HPDE6-E6E7 (cell line): ENCODE measurements around the gene MEGF6.

Experiments used
- DNase-seq: peaks from one replicate; pipeline ENCODE4 v3.0.0; 2011; ENCODE audit warnings: missing footprints; ENCODE audit errors: extremely low spot score

MEGF6 gene

DNA sequence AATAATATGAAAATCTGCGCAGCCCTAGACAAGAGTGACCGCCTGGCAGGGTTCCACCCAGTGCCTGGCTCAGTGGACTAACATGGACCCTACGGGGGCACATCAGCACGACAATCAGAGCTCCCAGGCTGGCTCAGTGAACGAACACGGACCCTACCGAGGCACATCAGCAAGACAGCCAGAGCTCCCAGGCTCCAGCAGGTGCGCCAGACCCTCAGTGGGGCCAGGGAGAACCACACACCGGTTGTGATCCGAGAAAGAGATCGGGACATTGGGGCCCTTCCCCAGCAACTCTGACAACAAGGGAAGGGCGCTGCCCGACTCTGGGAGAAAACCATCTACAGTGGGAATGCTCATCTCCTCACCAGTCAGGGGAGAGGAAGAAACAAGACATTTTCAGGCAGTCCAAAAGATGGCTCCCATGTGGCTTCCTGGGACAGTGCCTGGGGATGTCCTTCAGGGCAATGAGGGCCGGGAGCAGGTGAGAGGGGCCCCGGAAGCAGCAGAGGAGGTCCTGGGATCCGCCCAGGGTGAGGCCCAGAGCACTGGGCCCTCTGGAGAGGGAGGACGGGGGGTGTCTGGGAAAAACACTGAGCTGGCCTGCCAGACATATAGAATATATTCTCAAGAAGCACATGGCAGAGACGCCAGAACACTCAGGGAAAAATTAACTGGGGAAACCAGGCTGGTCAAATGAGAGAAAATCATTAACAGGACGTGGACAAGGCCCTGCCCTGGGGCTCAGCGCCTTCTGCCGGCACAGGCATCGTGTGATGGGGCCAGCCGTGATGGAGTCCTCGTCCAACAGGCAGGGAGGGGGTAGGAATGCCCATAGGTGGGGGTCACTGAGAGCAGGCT is 152.0 kb downstream of the MEGF6 start:
- DNase-seq = no peak

DNA sequence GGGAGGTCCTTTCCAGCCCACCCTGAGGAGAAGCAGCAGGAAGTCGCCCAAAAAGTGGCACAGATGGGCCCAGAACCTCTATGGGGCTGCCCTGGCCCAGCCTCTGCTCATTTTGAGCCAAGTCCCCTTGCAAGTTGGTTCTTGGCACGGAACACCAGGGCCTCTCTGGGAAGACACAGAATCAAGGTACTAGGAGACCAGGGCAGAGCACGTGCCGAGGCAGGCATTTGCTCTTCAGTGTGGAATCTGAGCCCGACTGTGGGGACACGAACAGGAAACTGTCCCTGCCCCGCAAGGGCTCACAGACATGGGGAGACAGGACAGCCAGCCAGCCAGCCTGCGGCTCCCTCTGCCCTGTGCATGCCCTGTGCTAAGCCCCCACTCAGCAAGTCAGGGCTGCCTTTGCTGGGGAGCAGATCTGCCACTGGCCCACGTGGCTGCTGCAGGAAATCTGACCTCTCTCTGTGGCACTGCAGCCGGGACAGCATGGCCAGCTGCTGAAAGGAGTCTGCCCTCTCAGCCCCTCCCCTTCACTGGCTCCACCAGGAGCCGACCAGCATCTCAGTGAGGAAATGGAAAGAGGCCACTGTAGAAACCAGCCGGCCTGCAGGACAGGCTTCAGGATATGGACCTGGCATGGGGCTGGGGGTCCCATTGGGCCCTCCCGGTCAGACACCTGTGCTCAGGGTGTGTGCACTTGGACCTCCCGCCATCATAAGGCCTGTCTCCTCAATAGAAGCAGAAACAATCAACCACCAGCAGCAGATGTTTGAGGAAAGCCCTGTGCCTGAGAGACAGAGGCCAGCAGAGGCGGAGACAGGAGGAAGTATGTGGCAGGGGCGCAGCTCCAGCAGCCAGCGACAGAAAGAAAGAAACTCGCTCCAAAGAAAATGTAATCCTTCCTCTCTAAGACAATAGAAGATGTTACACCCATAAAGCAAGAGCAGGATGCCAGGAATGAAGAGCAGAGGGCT is 153.1 kb downstream of the MEGF6 start:
- no peak for DNase-seq

DNA sequence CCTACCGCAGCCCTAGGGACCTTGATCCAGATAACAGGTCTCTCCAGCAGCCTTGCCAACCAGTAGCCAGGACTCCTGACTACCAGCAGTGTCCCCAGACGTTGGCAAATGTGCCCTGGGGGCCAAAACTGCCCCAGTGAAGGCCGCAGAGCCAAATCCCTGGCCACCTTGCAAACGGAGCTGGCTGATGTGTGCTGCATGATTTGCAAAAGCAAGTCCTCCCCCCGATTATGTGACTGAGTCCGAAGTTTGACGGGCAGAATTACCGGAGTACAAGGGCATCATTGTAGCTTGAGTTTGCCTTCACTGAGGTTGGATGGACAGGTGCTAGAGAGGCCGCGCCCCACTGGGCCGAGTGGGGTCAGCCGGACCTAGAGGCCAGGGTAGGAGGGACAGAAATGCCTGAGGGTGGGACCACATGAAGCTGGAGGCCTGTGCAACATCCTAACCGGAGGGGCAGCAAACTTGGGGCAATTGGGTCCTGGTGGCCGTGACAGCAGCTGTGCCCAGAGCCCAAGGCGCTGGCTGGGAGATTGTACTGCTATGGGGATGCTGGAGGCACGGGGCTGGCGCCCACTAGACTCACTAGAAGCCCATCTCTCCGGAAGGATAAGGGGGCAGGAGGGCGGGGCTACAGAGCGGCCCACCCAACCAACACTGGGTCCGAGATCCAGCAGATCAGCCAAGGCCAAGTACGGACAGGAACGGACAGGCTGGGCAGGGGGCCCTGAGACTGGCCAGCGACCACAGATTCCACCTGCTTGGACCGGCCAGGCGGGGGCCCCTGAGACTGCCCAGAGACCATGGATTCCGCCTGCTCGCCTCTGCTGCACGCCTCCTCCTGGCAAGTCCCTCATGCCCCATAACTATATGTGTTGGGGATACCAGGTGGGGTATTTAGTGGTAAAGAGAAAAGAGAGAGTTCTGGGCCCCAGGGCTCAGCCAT is 154.1 kb downstream of the MEGF6 start:
- DNase-seq = no peak

DNA sequence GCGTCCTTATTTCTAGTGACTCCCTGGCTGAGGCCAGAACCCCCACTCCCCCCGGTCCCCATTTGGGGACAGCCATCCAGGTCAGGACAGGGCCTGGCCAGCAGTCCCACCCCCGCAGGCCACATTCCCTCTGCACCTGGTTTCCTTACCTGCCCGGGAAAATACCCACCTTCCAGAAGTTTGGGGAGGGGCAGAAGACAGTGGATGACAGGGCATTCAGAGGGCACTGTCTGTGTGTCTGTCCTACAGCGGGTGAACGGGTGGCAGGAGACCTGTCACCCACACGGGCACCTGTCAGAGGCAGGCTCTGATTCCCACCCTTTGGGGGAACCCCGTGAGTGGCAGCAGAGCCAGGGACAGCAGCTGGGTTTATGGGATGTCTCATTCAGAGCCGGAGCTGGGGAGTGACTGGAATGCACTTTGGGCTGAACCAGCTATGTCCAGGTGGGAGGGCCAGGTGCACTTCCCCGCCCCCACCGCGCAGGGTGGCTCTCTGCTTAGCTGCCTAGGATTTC is 154.8 kb downstream of the MEGF6 start:
- no peak for DNase-seq

DNA sequence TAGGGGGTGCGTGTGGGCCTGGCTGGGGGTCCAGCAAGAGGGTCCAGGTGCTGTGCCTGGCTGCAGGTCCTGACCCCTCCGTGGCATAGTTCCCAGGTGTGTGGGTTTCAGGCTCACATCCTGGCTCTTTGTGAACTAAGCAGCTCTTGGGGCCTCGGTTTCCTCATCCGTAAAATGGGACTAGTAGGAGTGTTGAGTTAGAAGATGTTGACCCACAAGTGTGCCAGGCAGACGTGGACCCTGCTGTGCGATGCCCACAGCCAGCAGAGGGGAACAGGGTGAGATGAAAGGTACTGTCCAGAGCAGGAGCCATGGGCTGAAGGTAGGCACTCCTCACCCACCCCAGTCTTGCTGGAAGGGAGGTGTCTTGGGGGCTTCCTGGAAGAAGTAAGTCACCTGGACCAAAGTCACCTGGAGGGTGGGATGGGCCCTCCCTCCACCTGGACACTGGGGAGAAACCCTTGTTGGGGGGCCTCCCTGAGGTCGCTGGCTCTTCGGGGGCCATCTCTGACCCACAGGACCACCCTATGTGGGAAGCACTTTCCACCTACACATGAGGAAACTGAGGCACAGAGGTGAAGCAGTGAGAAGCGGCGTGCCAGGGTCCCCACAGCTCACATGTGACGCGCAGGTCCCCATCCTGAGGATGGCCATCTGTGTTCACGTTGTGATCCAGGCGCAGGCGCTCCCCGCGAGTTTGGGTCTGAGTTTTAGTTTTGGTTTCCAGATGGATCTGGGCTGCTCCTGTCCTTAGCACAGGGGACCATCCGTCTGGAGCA is 155.4 kb downstream of the MEGF6 start:
- DNase-seq = no peak

DNA sequence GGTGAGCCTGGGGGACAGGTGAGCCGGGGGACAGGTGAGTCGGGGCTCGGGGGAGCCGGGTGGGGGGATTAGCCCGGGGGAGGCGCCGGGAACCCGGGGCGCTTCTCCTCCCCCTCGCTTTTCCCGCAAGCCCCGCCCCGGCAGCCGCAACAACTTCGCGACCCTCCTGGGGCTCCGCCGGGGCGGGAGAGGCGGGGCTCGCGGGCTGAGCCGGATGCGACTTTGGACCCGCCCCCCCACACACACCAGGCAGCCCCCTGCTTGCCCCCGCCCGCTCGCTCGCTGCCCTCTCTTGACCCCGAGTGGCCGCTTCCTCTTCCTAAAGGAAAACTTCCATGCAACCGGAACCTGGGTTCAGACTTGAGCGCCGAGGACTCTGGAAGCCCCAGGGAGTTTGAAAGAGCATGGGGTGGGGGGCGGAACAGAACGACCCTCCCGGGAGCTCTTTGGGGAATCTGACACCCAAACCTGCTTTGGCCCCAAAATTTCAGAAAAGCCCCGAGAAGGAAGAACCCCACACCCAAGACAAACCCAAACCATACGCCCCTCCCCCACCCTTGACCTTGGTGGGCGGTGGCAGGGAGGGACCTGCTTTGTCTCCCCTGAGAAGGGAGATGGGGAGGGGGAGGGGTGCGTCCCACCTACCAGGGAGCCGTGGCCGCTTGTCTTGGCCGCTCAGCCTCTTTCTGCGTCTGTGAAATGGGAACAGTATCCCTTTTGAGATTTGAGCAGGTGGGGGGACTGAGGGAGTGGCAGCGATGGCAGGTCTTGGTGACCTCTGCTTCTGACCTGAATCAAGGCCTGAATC is 156.3 kb downstream of the MEGF6 start:
- DNase-seq = no peak

DNA sequence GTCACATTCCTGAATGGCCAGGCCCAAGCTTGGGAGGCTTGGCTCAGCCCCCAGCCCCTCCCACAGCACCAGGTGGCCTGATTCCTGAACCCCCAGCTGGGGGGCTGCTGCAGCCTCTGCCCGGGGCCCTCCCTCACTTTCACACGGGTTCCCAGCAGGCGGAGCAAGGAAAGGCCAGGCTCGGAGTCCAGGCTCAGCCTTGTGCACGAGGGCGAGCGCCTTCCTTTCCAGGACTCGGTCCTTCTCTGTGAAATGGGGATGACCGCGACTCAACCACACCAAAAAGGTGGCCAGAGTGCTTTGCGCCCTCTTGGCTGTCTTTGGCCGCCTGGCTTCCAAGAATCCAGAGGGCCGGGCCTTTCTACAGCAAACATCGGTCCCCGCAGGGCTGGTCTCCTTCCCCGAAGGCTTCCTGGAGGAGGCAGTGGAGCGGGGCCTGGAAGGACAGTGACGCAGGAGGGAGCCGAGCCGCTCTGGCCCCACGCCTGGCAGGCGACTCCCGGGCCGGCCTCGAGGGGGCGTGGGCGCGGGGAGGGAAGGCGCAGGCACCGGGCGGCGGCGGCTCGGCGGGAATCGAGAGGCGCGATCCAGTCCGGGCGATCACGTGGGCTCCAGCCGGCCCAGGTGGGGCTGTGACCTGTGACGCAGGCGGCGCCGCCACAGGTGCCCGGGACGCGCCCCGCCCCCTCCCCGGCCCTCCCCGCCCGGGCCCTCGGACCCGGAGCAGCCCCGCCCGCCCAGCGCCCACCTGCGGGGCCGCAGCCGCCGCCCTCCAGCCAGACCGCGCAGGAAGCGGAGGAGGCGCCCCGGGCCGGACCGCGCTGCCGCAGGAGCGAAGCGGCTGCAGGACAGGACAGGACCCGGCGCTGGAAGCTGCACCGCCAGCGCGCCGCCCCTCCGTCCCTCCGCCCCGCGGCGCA is 157.2 kb downstream of the MEGF6 start, which contains the start of gene ARHGEF16:
Gene ARHGEF16 (plus strand): TSS at position 775 of the 920 bp plus-strand sequence. CDS start 8,420 bp downstream, outside the sequence.
- peak; percentile 83 for DNase-seq

DNA sequence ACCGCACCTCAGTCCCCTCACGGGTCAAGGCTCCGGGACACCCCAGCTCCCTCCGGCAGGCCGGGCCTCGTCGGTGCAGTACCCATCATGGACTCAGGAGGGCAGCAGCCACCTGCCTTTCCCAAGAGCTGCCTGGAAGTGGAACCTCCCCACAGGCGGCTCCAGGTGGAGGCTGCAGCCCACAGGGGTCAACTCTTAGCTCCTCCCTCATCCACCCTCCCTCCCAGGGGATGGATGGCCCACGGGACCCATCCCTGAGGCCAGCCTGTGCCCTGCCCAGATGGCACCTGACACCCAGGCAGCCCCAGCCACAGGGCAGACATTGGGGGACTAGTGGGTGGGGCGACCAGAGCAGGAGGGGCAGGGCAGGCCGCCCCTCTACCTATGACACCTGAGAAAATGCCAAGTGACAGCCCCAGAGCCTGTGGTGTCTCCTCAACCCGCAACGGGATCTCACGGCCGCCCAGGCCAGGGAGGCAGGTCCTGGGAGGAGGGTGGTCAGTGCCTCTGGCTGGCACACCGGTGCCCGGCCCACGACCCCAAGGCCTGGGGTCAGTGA is 158.0 kb downstream of the MEGF6 start:
- peak; percentile 88 for DNase-seq

DNA sequence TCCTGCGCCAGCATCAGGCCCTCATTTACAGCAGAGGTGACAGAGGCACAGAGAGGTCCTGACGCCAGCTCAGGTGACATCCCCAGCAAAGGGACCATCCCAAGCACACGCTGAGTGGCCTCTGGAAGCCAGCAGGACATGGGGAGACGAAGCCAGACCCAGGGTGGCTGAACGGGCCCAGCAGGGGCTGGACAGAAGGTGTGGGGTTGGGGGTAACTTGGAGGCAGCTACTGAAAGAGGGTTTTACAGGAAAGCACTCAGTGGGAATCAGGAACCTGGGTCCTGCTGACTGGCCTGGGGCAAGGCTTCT is 158.5 kb downstream of the MEGF6 start:
- no peak for DNase-seq

DNA sequence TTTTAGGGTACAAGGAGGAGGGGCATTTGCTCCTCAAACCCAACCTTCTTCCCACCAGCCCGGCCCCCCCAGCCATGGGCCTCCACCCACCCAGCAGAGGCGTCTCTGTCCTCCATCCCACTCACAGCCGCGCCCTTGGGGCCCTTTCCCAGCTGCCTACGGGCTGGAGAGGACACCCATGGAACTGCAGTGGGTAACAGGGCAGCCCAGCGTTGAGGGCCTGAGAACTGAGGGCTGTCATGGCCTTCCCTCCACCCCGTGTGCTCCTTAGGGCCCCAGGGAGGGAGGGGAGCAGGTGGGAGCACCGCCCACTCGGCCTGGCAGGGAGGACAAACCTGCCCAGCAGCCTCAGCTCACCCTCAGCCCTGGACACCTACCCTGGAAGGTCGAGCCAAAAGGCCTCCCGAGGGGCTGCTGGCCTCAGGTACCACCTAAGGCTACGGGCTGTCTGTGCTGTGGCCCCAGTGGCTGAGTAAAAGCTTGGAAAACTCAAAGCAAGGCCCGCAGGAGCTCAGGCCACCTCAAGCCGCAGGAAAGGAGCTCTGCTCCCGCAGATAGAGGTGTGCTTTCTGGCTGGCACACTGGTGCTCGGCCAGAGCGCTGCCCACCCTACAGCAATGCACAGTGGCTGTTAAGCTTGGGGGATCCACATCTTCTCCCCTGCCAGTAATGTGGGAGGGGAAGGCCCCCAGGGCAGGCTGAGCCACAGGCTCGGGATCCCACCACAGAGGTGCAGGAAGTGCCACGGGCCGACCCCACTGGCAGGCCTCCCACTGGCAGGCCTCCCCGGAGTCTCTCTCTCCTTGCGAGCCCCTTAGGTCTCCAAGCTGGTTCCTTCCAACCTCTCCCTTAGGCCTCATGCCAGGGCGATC is 159.1 kb downstream of the MEGF6 start:
- DNase-seq = no peak

DNA sequence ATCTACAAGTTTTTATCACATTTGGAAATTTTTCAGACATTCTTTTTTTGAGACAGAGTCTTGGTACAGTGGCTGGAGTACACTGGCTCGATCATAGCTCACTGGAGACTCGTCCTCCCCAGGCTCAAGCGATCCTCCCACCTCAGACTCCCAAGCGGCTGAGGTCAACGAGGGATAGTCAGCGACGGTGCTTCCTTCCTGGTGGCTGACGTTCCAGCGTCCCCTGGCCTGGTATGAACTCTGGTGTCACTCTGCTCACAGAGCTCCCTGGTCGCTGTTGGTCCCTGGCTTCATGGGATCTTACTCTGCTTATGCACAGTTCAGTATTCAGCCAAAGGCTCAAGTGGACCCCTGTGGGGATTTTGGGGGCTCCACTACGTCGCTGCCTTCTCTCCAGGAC is 160.3 kb downstream of the MEGF6 start:
- no peak for DNase-seq

DNA sequence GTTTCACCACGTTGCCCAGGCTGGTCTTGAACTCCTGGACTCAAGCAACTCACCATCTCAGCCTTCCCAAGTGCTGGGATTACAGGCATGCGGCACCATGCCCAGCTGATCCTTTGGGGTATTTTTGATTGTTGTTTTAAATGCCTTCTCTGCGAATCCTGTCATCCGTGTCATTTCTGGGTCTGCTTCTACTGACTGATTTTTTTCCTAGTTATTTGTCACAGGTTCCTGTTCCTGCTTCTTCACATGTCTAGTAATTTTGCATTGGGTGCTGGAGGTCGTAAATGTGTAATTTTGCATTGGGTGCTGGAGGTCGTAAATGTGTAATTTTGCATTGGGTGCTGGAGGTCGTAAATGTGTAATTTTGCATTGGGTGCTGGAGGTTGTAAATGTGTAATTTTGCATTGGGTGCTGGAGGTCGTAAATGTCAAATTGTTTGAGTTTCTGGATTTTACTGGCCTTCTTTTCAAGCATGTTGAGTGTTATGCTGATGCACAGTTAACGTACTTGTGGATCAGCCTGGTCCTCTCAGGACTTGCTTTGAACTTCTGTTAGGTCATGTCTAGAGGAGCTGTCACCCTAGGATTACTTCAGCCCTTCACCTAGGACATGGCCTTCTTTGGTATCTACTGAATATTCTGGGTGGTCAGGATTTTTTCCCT is 161.0 kb downstream of the MEGF6 start:
- DNase-seq = no peak

DNA sequence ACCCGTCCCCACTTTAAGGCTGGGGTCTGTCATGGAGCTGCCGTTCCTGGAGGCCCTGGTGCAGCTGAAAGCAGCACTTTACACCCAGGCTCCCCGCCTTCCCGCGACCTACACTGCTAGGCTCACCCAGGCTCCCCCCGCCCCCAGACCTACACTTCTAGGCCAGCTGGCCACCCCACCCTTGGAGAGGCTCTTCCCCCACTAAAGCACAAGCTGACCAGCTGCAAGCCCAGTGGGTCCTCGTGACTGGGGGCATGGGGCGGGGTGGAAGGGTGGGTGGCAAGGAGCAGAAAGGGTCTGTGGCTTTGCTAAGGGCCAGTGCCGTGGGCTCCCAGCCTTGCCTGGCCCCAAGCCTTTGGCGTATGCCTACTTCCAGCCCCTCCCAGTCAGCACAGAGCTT is 166.6 kb downstream of the MEGF6 start:
- no peak for DNase-seq

DNA sequence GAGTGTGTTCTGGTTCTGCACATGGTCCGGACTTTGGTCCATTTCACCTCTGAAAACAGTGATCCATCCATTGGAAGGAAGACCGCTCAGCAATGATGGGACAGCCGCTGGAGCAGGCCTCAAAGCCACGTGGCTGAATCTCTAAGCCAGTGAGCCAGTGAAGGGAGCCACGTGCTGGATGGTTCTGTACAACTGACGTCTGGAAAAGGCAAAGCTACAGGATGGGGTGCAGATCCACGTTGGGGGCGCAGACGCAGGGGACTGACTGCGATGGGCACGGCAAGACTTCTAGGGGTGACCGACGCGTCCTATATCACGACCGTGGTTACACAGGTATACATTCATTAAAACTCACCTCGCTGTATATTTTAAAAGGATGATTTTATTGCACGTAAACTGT is 167.0 kb downstream of the MEGF6 start:
- no peak for DNase-seq

DNA sequence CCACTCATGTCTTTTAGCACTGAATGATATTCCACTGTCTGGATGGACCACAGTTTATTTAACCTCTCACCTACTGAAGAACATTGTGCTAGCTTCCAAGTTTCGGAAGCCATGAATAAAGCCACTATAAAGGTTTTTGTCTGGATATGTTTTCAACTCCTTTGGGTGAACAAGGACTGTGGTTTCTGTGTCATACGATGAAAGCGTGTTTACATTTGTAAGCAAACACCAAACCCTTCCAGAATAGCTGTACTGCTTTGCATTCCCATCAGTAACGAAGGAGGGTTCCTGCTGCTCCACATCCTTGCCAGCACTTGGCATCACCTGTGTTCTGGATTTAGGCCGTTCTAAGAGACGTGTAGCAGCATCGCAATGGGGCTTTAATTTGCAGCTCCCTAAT is 167.5 kb downstream of the MEGF6 start:
- no peak for DNase-seq

DNA sequence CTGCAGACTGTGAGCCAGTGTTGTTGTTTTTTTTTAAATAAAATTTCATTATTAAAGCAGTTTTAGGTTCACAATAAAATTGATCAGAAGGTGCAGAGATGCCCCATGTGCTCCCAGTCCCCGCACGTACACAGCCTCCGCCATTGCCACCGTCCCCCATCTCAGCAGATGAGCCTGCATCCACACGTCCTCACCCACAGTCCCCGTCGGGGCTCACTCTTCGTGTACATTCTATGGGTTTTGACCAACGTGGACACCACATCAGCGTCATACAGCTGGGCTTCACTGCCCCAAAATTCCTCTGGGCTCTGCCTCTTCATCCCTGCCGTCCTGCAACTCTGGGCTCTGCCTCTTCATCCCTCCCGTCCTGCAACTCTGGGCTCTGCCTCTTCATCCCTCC is 168.4 kb downstream of the MEGF6 start:
- no peak for DNase-seq

DNA sequence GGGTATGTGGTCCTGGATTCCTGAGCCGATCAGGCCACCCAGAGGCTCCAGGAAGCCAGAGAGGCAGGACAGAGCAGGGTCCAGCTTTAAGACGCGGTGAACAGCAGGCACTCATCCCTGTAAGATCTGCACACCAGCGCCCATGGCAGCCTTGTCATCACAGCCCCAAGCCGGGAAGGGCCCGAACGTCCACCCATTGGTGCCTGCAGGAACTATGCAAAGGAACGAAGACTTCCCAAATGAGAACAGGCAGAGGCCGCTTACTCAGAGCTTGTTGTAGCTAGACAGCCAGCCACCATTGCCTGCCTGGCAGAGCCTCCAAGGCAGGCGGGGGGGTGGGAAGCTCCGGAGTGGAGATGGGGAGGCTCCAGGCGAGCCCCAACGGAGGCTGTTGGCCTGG is 169.0 kb downstream of the MEGF6 start:
- DNase-seq = no peak
